ENCODE results near the gene IFNL3. TPM values are rescaled to one million over a fixed set of nuclear protein-coding genes. Genes with fewer than 3 reads are reported as not detected.
"Not testable (repeated sequence)": the region's sequence is repeated elsewhere in the genome, so short reads cannot be mapped to it uniquely, and the experiment has no call there.

IFNL3 gene
- total RNA-seq, 1 experiment from 2014 or later = not detected

DNA sequence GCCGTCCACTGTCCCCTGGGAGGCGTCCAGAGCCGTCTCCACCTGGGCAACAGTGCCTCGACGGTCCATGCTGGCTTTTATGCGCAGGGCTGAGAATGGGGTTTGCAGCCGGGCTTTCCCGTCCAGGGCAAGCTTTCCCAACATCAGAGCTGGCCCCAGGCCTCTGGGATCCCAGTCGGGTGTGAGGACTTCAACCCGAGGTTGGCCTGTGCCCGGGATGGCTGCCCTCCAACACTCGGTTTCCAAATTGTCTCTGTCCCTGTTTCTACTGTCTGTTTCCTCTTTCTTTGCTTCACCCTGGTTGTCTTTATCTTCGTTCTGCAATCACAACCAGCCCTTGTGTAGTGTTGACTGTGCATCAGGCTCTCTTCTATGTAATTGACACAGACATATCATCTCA, 4.0 kb upstream of the IFNL3 start, which contains the start of gene IFNL4:
Gene IFNL4, minus strand, starts transcription at position 51 of the 400 bp plus-strand sequence.
- Histone ChIP-seq H2AFZ (ENCODE audit: low read length) (no peak within 1 kb of the TSS), H4K20me1 (ENCODE audit: low read length) (no peaks in the 10 kb centered on the region), H3K4me3 (ENCODE audit: low read length) (no peak within 1 kb of the TSS), H3K36me3 (ENCODE audit: low read depth, low read length) (no peaks in the 10 kb centered on the region), H3K9me2 (replicated peaks; ENCODE audit: low read length) (no peaks in the 10 kb centered on the region), H3K4me1 (ENCODE audit: insufficient read depth, low read length) (no peaks in the 10 kb centered on the region), H3K79me2 (ENCODE audit: low read length) (no peaks in the 10 kb centered on the region), H3K27me3 (ENCODE audit: low read length) (no peaks in the 10 kb centered on the region), H3K27ac (ENCODE audit: low read length) (no peak within 1 kb of the TSS), H3K9ac (ENCODE audit: low read length) (no peak within 1 kb of the TSS), H3F3A (ENCODE audit: low read length, unreplicated experiment) (no peaks in the 10 kb centered on the region), H3K4me2 (ENCODE audit: low read length) (no peak within 1 kb of the TSS), H3K9me3 (ENCODE audit: low read length) (no peaks in the 10 kb centered on the region)
- DNase-seq = no peak
- intact Hi-C loops (cut with micrococcal nuclease) = no loop called here
- ChIA-PET POLR2A (ENCODE audit: unreplicated experiment) (no interaction called here), CTCF (no interaction called here)
- TF ChIP-seq EZH2phosphoT487 (IDR thresholded peaks at IDR 0.05; ENCODE audit: borderline replicate concordance, low read length) = no peak
- TF ChIP-seq, protein P1, sequence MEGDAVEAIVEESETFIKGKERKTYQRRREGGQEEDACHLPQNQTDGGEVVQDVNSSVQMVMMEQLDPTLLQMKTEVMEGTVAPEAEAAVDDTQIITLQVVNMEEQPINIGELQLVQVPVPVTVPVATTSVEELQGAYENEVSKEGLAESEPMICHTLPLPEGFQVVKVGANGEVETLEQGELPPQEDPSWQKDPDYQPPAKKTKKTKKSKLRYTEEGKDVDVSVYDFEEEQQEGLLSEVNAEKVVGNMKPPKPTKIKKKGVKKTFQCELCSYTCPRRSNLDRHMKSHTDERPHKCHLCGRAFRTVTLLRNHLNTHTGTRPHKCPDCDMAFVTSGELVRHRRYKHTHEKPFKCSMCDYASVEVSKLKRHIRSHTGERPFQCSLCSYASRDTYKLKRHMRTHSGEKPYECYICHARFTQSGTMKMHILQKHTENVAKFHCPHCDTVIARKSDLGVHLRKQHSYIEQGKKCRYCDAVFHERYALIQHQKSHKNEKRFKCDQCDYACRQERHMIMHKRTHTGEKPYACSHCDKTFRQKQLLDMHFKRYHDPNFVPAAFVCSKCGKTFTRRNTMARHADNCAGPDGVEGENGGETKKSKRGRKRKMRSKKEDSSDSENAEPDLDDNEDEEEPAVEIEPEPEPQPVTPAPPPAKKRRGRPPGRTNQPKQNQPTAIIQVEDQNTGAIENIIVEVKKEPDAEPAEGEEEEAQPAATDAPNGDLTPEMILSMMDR (conservative IDR thresholded peaks at IDR 0.05; ENCODE audit: low read depth, low read length) = no peak
- BruUV-seq (replicated peaks) = no TSS peak
- ATAC-seq = no peak

DNA sequence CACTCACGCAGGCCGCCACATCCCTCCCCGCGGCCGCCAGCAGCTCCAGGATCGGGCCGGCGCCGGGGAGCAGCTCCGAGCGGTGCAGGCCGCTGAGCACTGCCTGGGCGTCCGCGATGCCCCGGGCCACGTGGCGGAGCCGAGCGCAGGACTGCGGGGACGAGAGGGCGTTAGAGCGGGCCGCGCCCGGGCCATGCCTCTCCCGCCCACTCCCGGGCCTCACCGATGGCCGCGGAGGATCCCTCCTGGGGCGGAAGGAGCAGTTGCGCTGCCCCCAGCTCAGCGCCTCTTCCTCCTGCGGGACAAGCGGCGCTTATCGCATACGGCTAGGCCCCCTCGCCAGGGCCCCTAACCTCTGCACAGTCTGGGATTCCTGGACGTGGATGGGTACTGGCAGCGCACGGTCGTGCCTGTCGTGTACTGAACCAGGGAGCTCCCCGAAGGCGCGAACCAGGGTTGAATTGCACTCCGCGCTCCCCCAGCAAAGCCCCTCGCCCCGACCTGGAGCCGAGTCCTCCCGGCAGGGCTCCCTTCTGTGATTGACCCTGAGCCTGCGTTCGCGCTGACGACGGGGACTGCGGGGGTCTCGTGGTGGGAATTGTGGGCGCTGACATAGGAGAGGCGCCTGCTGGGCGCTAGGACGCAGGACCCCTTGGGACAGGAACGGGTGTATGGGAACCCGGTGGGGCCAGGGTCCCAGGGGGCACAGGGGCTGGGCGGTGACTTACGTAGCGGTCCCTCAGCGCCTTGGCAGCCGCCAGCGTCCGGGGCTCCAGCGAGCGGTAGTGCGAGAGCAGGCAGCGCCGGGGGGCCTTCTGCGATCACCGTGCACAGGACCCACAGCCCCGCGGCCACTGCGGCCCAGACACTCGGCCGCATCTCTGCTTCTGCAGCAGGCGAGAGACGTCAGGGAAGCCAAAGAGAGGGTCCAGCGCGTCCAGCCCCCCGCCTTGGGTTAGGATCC, 3.2 kb upstream of the IFNL3 start:
- Histone ChIP-seq H3K9ac (ENCODE audit: low read length) (no peak overlapping the region), H3K4me1 (ENCODE audit: insufficient read depth, low read length) (no peaks in the 10 kb centered on the region), H3K27me3 (ENCODE audit: low read length) (no peaks in the 10 kb centered on the region), H3K4me3 (ENCODE audit: low read length) (no peak overlapping the region), H3K4me2 (ENCODE audit: low read length) (no peak overlapping the region), H3K27ac (ENCODE audit: low read length) (no peak overlapping the region), H3F3A (ENCODE audit: low read length, unreplicated experiment) (no peaks in the 10 kb centered on the region), H3K9me2 (replicated peaks; ENCODE audit: low read length) (no peaks in the 10 kb centered on the region), H4K20me1 (ENCODE audit: low read length) (no peaks in the 10 kb centered on the region), H3K36me3 (ENCODE audit: low read depth, low read length) (no peaks in the 10 kb centered on the region), H2AFZ (ENCODE audit: low read length) (no peak overlapping the region), H3K9me3 (ENCODE audit: low read length) (no peaks in the 10 kb centered on the region), H3K79me2 (ENCODE audit: low read length) (no peaks in the 10 kb centered on the region)
- no TSS peak for BruUV-seq (replicated peaks)
- ChIA-PET CTCF (no interaction called here), POLR2A (ENCODE audit: unreplicated experiment) (no interaction called here)
- intact Hi-C loops (cut with micrococcal nuclease) = no loop called here
- no peak for DNase-seq
- TF ChIP-seq EZH2 (IDR thresholded peaks at IDR 0.05; ENCODE audit: low read length, unreplicated experiment) = no peak
- TF ChIP-seq, protein P1 (conservative IDR thresholded peaks at IDR 0.05; ENCODE audit: low read depth, low read length) = no peak
- no peak for ATAC-seq

DNA sequence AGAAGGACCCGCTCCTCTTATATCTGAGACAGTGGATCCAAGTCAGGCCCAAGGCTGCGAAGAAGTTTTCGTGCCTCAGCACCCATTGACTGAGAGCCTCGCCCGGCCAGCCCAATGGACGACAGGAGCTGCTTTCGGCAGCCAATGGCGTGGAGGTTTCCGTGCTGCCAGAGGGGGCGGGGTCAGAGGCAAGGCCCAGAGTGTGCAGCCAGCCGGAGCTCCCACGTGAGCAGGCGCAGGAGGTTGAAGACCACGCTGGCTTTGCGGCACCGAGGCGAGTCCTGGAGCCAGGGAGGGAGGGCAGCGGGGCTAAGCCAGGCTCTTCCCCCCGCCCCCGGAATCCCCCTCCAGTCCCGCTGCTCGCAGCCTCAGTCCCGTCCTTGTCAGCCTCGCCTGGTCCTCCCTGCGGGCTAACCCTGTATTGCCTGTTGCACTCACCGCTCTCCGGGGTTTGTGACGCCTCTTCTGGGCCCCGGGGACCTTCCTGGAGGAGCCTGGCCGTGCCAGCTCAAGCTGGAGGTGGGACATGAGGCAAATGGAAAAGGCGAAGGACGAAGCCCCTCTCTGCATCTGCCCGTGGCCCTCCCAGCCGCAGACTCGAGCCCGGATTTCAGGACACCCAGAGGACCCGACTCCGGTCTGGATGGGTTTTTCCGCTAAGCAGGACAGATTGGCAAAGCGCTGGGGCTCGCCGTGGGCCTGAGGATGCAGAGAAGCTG, 2.3 kb upstream of the IFNL3 start:
- DNase-seq = no peak
- CTCF ChIA-PET = no interaction called here
- H3K36me3 ChIP-seq (ENCODE audit: low read depth, low read length) = no peaks in the 10 kb centered on the region

DNA sequence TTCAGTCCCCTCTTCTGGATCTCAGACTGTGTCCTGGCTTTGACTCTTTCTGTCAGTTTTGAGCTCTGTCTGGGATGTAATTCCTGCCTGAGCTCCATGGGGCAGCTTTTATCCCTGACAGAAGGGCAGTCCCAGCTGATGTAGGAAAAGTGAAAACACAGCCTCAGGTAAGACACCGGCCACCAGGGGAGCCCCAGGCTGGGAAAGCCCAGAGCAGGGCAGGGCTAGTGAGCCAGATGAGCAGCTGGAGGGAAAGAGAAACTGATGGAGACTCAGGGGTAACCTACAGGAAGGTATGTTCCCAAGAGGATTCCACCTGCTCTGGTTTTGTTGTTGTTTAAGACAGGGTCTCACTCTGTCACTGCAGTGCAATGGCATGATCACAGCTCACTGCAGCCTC, 360 bp upstream of the IFNL3 start:
- H3F3A ChIP-seq (ENCODE audit: low read length, unreplicated experiment); H2AFZ ChIP-seq (ENCODE audit: low read length); H3K9me2 ChIP-seq (replicated peaks; ENCODE audit: low read length); H3K9me3 ChIP-seq (ENCODE audit: low read length); intact Hi-C loops (cut with micrococcal nuclease); H3K79me2 ChIP-seq (ENCODE audit: low read length); POLR2A ChIA-PET (ENCODE audit: unreplicated experiment); H3K4me3 ChIP-seq (ENCODE audit: low read length); H3K9ac ChIP-seq (ENCODE audit: low read length); BruUV-seq (replicated peaks); H4K20me1 ChIP-seq (ENCODE audit: low read length); H3K27me3 ChIP-seq (ENCODE audit: low read length); H3K4me2 ChIP-seq (ENCODE audit: low read length); H3K36me3 ChIP-seq (ENCODE audit: low read depth, low read length); DNase-seq; H3K27ac ChIP-seq (ENCODE audit: low read length); H3K4me1 ChIP-seq (ENCODE audit: insufficient read depth, low read length); CTCF ChIA-PET: not testable (repeated sequence)
- ATAC-seq = peak; percentile 71

More for the DNA sequence above, 2.3 kb upstream of the IFNL3 start:
- Histone ChIP-seq H3K4me2 (ENCODE audit: low read length) (no peak overlapping the region), H3F3A (ENCODE audit: low read length, unreplicated experiment) (no peaks in the 10 kb centered on the region), H2AFZ (ENCODE audit: low read length) (no peak overlapping the region), H3K4me3 (ENCODE audit: low read length) (no peak overlapping the region), H4K20me1 (ENCODE audit: low read length) (no peaks in the 10 kb centered on the region), H3K9ac (ENCODE audit: low read length) (no peak overlapping the region), H3K27me3 (ENCODE audit: low read length) (no peaks in the 10 kb centered on the region), H3K4me1 (ENCODE audit: insufficient read depth, low read length) (no peaks in the 10 kb centered on the region), H3K9me2 (replicated peaks; ENCODE audit: low read length) (no peaks in the 10 kb centered on the region), H3K27ac (ENCODE audit: low read length) (no peak overlapping the region), H3K79me2 (ENCODE audit: low read length) (no peaks in the 10 kb centered on the region), H3K9me3 (ENCODE audit: low read length) (no peaks in the 10 kb centered on the region)
- intact Hi-C loops (cut with micrococcal nuclease) = no loop called here
- BruUV-seq (replicated peaks) = no TSS peak
- POLR2A ChIA-PET (ENCODE audit: unreplicated experiment) = no interaction called here
- no peak for ATAC-seq
- TF ChIP-seq, protein P1 (conservative IDR thresholded peaks at IDR 0.05; ENCODE audit: low read depth, low read length) = no peak
- TF ChIP-seq EZH2phosphoT487 (IDR thresholded peaks at IDR 0.05; ENCODE audit: borderline replicate concordance, low read length) = no peak
- TF ChIP-seq EZH2 (IDR thresholded peaks at IDR 0.05; ENCODE audit: low read length, unreplicated experiment) = no peak

All from PC-3 (cell line).